ENCODE results near the gene STRIT1. TPM values are rescaled to one million over a fixed set of nuclear protein-coding genes. Genes with fewer than 3 reads are reported as not detected.

Gene STRIT1
- total RNA-seq, 1 donor from 2014 or later, result not detected

DNA sequence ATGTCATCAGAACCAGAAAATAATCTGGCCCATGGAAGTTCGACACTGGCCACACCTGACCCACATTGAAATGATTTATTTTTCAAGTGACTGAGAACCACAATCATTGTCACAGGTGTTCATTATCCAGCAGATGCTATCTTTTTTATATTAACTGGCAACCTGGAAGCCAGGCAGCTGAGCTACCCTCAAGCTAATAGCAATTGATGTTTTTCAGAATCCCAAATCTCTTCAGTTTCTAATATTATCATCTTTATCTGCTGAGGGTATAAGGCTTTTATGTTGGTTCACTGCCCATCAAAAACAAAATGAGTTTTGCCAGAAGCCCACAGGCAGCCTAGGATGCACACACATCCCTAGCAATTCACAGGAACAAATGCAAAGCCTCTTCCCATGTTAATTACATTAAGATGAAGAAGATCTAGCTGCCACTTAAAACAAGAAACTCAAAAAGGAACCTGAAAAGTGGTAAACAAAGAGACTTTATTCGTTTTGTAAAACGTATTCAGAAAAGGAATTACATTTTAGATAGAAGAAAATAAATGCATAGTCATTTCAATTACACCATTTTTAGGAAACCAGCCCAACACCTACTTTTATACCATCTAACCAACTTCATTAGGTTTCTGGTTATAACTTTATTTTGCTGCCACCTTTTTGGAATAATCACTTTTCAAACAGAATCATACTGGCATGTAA is 40.9 kb upstream of the STRIT1 start:
- Histone ChIP-seq H3K4me3 (ENCODE audit: low read depth, low read length) (no peak overlapping the region), H3K36me3 (ENCODE audit: control insufficient read depth, insufficient read depth, low read length) (no peaks in the 10 kb centered on the region), H3K27me3 (ENCODE audit: control insufficient read depth, insufficient read depth, low read length) (no peaks in the 10 kb centered on the region)
- TF ChIP-seq, protein P1, sequence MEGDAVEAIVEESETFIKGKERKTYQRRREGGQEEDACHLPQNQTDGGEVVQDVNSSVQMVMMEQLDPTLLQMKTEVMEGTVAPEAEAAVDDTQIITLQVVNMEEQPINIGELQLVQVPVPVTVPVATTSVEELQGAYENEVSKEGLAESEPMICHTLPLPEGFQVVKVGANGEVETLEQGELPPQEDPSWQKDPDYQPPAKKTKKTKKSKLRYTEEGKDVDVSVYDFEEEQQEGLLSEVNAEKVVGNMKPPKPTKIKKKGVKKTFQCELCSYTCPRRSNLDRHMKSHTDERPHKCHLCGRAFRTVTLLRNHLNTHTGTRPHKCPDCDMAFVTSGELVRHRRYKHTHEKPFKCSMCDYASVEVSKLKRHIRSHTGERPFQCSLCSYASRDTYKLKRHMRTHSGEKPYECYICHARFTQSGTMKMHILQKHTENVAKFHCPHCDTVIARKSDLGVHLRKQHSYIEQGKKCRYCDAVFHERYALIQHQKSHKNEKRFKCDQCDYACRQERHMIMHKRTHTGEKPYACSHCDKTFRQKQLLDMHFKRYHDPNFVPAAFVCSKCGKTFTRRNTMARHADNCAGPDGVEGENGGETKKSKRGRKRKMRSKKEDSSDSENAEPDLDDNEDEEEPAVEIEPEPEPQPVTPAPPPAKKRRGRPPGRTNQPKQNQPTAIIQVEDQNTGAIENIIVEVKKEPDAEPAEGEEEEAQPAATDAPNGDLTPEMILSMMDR (IDR thresholded peaks at IDR 0.05; ENCODE audit: insufficient read depth, low read length, severe bottlenecking), result no peak
- DNase-seq (ENCODE audit: low read depth) (no peak), FAIRE-seq (no peak)

DNA sequence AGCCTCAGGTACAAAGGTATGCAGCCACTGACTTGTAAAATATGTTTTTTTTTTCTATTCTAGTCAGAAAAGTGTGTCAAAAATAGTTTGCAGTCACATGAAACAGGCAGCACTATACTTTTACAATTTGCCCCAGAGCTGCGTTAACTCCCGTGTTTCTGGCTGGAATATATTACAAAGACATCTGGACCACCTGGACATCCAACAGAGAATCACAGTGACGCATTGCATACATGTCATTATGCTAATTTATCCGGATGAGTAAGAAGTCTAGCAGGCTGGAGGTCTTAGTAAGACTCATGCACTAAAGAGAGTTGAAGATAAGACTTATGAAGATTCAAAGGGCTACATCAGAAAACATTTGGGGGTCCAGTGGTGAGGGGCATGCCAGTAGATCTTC is 39.2 kb upstream of the STRIT1 start:
- FAIRE-seq, result no peak
- DNase-seq (ENCODE audit: low read depth), result no peak

GRCh38 chr3:155331078-155331477 is 37.6 kb upstream of the STRIT1 start:
- H3K4me3 ChIP-seq (ENCODE audit: low read depth, low read length), result no peak overlapping the region
- no peaks in the 10 kb centered on the region for H3K27me3 ChIP-seq (ENCODE audit: control insufficient read depth, insufficient read depth, low read length)
- TF ChIP-seq, protein P1 (IDR thresholded peaks at IDR 0.05; ENCODE audit: insufficient read depth, low read length, severe bottlenecking), result no peak
- H3K36me3 ChIP-seq (ENCODE audit: control insufficient read depth, insufficient read depth, low read length), result no peaks in the 10 kb centered on the region
- FAIRE-seq (no peak), DNase-seq (ENCODE audit: low read depth) (no peak)

More for the DNA sequence above, 39.2 kb upstream of the STRIT1 start:
- Histone ChIP-seq H3K36me3 (ENCODE audit: control insufficient read depth, insufficient read depth, low read length) (no peaks in the 10 kb centered on the region), H3K4me3 (ENCODE audit: low read depth, low read length) (no peak overlapping the region), H3K27me3 (ENCODE audit: control insufficient read depth, insufficient read depth, low read length) (no peaks in the 10 kb centered on the region)
- TF ChIP-seq, protein P1 (IDR thresholded peaks at IDR 0.05; ENCODE audit: insufficient read depth, low read length, severe bottlenecking), result no peak

- Histone ChIP-seq H3K36me3 (ENCODE audit: control insufficient read depth, insufficient read depth, low read length) (no peaks in the 10 kb centered on the region), H3K27me3 (ENCODE audit: control insufficient read depth, insufficient read depth, low read length) (no peaks in the 10 kb centered on the region), H3K4me3 (ENCODE audit: low read depth, low read length) (no peak overlapping the region)
- DNase-seq (ENCODE audit: low read depth) (no peak), FAIRE-seq (no peak)
- TF ChIP-seq, protein P1 (IDR thresholded peaks at IDR 0.05; ENCODE audit: insufficient read depth, low read length, severe bottlenecking), result no peak
Observed at GRCh38 chr3:155330370-155330769, 36.9 kb upstream of the STRIT1 start.

GRCh38 chr3:155329513-155330048 is 36.1 kb upstream of the STRIT1 start:
- DNase-seq (ENCODE audit: low read depth), result no peak
- no peaks in the 10 kb centered on the region for H3K27me3 ChIP-seq (ENCODE audit: control insufficient read depth, insufficient read depth, low read length)
- TF ChIP-seq, protein P1 (IDR thresholded peaks at IDR 0.05; ENCODE audit: insufficient read depth, low read length, severe bottlenecking), result no peak
- no peak for FAIRE-seq
- H3K4me3 ChIP-seq (ENCODE audit: low read depth, low read length), result no peak overlapping the region
- no peaks in the 10 kb centered on the region for H3K36me3 ChIP-seq (ENCODE audit: control insufficient read depth, insufficient read depth, low read length)

Measured in bronchial epithelial cell (primary cell).